ENCODE results near the gene EHBP1. TPM values are rescaled to one million over a fixed set of nuclear protein-coding genes. Genes with fewer than 3 reads are reported as not detected.

EHBP1 gene
- total RNA-seq, 2 experiments from 2014 or later, result 22.7 to 29.5 TPM

GRCh38 chr2:62675062-62675461 is 30.5 kb upstream of the EHBP1 start:
- no peak overlapping the region for H3K4me3 Mint-ChIP-seq
- H3K9me3 Mint-ChIP-seq (ENCODE audit: low read depth), result no peaks in the 10 kb centered on the region
- DNase-seq (no peak), ATAC-seq (no peak)
- CTCF ChIA-PET, result no interaction called here
- peaks cover 14% of the 10 kb centered on the region for H3K27me3 Mint-ChIP-seq
- H3K36me3 Mint-ChIP-seq, result no peaks in the 10 kb centered on the region
- H3K27ac Mint-ChIP-seq, result no peak overlapping the region
- H3K4me1 Mint-ChIP-seq, result no peaks in the 10 kb centered on the region

- H3K27me3 Mint-ChIP-seq, result peaks cover 46% of the 10 kb centered on the region
- H3K36me3 Mint-ChIP-seq, result no peaks in the 10 kb centered on the region
- no peaks in the 10 kb centered on the region for H3K9me3 Mint-ChIP-seq (ENCODE audit: low read depth)
- ATAC-seq, result no peak
- H3K4me3 Mint-ChIP-seq, result no peak overlapping the region
- no peak for DNase-seq
- CTCF ChIA-PET, result no interaction called here
- H3K27ac Mint-ChIP-seq, result no peak overlapping the region
- no peaks in the 10 kb centered on the region for H3K4me1 Mint-ChIP-seq
These were observed 20.3 kb upstream of the EHBP1 start for GRCh38 chr2:62685256-62685655.

DNA sequence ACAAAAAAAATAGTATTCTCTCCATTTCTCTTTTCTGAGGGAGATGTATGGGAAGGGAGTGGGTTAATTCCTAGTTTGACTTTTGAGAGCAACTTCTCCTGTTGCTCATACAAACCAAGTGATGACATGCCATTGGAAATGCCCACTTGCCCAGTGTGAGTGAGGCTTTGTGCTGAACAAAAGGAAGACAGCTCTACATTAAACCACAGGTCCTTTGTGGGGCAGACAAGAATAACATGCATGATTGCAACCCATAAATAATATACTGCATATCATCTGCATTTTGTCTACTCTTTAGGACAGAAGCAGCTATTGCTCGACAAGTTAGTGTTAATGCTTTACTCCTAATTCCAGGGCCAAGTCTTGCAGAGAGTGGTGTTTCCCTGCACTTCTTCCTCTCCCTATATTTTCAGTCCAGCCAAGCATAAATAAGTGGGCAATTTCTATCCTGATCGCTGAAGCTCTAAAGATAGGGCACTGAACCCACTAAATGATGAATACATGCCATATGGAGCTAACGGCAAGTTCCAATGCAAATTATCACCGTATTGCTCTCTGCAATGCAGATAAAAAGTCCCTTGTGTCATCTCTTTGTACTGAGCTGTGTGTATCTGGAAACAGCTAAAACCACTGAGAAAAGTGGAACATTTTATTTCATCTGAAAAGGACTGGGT is 19.4 kb upstream of the EHBP1 start:
- Mint-ChIP-seq H3K9me3 (ENCODE audit: low read depth) (no peaks in the 10 kb centered on the region), H3K4me3 (no peak overlapping the region), H3K36me3 (no peaks in the 10 kb centered on the region), H3K4me1 (no peaks in the 10 kb centered on the region), H3K27me3 (peaks cover 47% of the 10 kb centered on the region), H3K27ac (no peak overlapping the region)
- CTCF ChIA-PET, result no interaction called here
- DNase-seq (no peak), ATAC-seq (no peak)

- Mint-ChIP-seq H3K4me3 (no peak overlapping the region), H3K36me3 (no peaks in the 10 kb centered on the region), H3K9me3 (ENCODE audit: low read depth) (no peaks in the 10 kb centered on the region), H3K4me1 (no peaks in the 10 kb centered on the region), H3K27me3 (peaks cover 51% of the 10 kb centered on the region), H3K27ac (no peak overlapping the region)
- DNase-seq (no peak), ATAC-seq (no peak)
- CTCF ChIA-PET, result no interaction called here
These were observed 17.9 kb upstream of the EHBP1 start for GRCh38 chr2:62687636-62688035.

DNA sequence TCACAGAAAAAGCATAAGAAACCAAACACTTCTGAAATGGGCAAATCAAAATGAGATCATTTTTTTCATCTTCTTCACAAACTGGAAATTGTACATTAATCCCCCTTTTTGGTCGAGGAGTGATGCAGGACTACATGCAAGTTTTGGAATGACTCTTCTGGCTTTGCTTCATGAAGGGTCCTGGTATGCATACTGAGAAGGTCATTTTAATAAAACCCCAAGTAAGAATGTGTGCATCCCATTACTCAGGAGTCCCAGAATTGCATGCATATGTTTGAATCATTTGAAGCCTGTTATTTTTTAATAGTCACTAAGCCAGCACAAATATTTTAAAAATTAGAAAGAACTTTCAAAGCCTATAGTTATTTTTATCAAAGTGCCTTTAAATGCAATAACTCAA is 16.7 kb upstream of the EHBP1 start:
- Mint-ChIP-seq H3K4me1 (no peaks in the 10 kb centered on the region), H3K9me3 (ENCODE audit: low read depth) (no peaks in the 10 kb centered on the region), H3K27me3 (peaks cover 58% of the 10 kb centered on the region), H3K27ac (no peak overlapping the region), H3K4me3 (no peak overlapping the region), H3K36me3 (no peaks in the 10 kb centered on the region)
- CTCF ChIA-PET, result no interaction called here
- ATAC-seq (no peak), DNase-seq (no peak)

DNA sequence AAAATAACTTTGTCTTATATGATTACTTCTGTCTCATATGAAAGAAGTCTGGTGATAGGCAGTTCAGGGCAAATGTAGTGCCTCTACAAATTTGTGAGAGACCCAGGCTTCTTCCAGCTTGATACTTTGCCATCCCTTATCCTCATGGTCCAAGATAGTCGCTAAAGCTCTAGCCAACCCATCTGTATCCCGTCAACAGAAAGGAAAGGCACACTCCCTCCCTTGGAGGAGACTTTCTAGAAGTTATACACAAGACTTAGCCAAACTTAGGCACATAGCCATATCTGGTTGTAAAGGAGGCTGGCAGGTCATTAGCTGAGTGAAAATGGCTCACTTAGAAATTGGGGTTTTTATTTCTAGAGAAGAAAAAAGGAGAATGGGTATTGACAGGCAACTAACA is 14.3 kb upstream of the EHBP1 start:
- no peak overlapping the region for H3K27ac Mint-ChIP-seq
- peaks cover 55% of the 10 kb centered on the region for H3K27me3 Mint-ChIP-seq
- H3K9me3 Mint-ChIP-seq (ENCODE audit: low read depth), result no peaks in the 10 kb centered on the region
- peaks cover 1% of the 10 kb centered on the region for H3K36me3 Mint-ChIP-seq
- no peaks in the 10 kb centered on the region for H3K4me1 Mint-ChIP-seq
- H3K4me3 Mint-ChIP-seq, result no peak overlapping the region
- ATAC-seq, result no peak
- DNase-seq, result no peak
- CTCF ChIA-PET, result no interaction called here

DNA sequence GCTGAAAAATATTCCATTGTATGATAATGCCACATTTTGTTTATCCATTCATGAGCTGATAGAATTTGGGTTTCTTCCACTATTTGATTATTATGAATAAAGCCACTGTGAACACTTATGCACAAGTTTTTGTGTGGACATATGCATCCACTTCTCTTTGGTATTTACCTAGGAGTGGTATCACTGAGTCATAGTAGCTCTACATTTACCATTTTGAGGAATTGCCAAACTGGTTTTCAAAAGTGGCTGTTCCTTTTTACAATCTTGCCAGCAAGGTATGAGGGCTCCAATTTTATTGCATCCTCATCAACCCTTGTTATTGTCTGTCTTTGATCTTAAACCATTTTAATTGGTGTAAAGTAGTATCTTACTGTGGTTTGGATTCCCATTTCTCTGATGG is 13.3 kb upstream of the EHBP1 start:
- peaks cover 55% of the 10 kb centered on the region for H3K27me3 Mint-ChIP-seq
- no peak overlapping the region for H3K27ac Mint-ChIP-seq
- H3K36me3 Mint-ChIP-seq, result peaks cover 1% of the 10 kb centered on the region
- ATAC-seq (no peak), DNase-seq (no peak)
- H3K4me3 Mint-ChIP-seq, result no peak overlapping the region
- CTCF ChIA-PET, result no interaction called here
- no peaks in the 10 kb centered on the region for H3K9me3 Mint-ChIP-seq (ENCODE audit: low read depth)
- H3K4me1 Mint-ChIP-seq, result no peaks in the 10 kb centered on the region

DNA sequence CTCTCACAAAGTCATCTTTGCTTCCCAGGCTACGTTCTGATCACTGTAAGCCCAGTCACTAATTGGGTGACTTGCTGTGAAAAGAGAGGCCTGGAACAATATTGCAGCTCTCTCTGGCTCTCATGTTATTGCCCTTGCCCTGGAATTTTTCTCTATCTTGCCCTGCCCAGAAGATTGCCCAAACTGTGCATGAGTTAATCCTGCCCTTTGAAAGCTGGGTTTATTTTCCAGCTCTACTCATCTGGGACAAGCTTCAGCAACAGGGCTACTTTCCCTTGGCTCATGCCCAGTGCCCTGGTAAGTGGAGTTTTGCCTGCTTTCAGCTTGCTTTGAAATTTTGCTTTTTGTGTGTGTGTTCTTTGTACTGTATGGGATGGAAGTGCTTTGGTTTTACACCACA is 6.9 kb upstream of the EHBP1 start:
- CTCF ChIA-PET, result interaction anchor here (1.5 kb wide), 1 partner anchor 9 kb away, joined by 3 read pairs; no protein-coding TSS in a partner anchor
- no peak overlapping the region for H3K4me3 Mint-ChIP-seq
- no peak overlapping the region for H3K27ac Mint-ChIP-seq
- peaks cover 1% of the 10 kb centered on the region for H3K36me3 Mint-ChIP-seq
- H3K27me3 Mint-ChIP-seq, result peaks cover 20% of the 10 kb centered on the region
- H3K9me3 Mint-ChIP-seq (ENCODE audit: low read depth), result no peaks in the 10 kb centered on the region
- DNase-seq (no peak), ATAC-seq (no peak)
- no peaks in the 10 kb centered on the region for H3K4me1 Mint-ChIP-seq

GRCh38 chr2:62704654-62705006 is 883 bp upstream of the EHBP1 start:
- H3K27me3 Mint-ChIP-seq, result peaks cover 5% of the 10 kb centered on the region
- peak overlapping the region; percentile 80 for H3K27ac Mint-ChIP-seq
- H3K9me3 Mint-ChIP-seq (ENCODE audit: low read depth), result peaks cover 6% of the 10 kb centered on the region
- H3K4me1 Mint-ChIP-seq, result peaks cover 29% of the 10 kb centered on the region
- H3K4me3 Mint-ChIP-seq, result peak overlapping the region; percentile 83
- DNase-seq (no peak), ATAC-seq (no peak)
- CTCF ChIA-PET, result interaction anchor here (1.5 kb wide), 1 partner anchor 248 kb away, joined by 3 read pairs; no protein-coding TSS in a partner anchor
- peaks cover 15% of the 10 kb centered on the region for H3K36me3 Mint-ChIP-seq

DNA sequence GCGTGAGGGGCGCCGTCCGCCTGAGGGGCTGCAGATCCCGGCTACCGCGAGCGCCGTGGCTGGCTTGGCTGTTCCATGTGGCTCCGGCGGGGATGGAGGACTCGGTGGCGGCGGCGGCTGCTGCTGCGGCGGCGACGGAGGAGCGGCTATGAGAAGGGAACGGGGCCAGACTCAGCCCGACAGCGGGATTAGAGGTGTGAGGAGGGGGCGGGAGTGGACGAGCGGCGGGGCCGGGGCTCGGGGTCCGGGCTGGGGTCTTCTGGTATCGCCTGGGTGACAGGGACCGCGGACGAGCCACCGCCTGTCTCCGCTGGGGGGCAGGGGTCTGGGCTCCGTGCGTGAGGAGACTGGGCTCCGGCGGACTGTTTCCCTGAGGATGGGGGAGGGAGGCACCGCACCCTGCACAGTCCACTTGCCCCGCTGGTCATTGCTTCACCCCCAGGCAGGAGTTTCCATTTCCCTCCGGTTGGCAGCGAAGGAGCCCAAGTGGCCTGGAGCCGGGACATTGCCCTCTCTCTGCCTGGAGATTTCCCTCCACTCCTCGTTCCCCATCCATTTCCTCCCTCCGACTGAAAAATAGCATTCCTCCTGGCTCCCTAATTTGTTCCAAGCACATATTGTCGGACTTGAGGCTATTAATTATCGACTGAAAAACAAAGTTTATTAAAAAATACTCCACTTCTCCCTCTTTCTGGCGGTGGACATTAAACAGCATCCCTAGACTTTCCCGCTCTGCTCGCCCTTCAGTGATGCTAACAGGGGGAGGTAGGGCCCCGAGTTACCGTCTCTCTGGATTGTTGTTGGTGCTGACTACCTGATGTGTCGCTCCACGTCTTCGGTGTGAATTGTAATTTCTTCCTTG is 577 bp downstream of the EHBP1 start:
- no peak for ATAC-seq
- CTCF ChIA-PET, result interaction anchor here (1.5 kb wide), 1 partner anchor 249 kb away, joined by 3 read pairs; no protein-coding TSS in a partner anchor
- DNase-seq, result peak; percentile 53

DNA sequence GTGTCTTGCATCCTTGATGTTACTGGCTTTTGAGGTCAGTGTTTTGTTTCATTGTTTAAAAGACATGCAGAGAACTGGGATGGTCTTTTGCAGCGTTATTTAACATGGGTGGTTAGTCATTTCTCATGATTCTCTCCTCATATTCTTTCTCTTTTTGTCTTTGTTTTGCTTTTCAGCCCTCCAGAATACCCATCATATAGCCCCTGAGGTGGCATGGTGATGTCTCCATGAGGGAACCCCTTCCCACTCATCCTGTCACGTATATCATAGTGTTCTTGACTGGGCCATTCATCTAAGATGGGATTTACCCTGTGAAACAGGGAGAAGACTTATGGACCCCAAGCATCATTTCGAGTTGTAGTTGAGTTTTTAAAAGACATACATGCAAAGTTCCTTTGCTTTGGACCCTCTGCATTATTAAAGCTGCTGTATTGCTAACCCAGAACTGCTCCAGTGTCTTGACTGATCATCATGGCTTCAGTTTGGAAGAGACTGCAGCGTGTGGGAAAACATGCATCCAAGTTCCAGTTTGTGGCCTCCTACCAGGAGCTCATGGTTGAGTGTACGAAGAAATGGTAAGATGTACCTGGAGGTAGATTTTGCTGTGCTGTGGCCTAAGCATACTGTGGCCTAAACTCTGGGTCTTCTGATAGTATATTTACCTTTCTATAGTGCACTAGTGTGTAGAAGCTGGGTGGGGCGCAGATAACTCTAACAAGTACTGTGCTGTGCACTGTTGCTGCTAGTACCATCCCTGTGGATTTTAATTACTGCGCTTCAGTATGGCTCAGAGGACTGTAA is 1.4 kb downstream of the EHBP1 start:
- H3K36me3 Mint-ChIP-seq, result peaks cover 19% of the 10 kb centered on the region
- no peak for DNase-seq
- H3K4me1 Mint-ChIP-seq, result peaks cover 29% of the 10 kb centered on the region
- CTCF ChIA-PET, result no interaction called here
- H3K4me3 Mint-ChIP-seq, result peak overlapping the region; percentile 83
- no peak for ATAC-seq
- H3K27ac Mint-ChIP-seq, result peak overlapping the region; percentile 80
- H3K9me3 Mint-ChIP-seq (ENCODE audit: low read depth), result peaks cover 6% of the 10 kb centered on the region
- peaks cover 2% of the 10 kb centered on the region for H3K27me3 Mint-ChIP-seq

More for the DNA sequence above, 577 bp downstream of the EHBP1 start:
- peaks cover 19% of the 10 kb centered on the region for H3K36me3 Mint-ChIP-seq
- peak overlapping the region; percentile 80 for H3K27ac Mint-ChIP-seq
- H3K9me3 Mint-ChIP-seq (ENCODE audit: low read depth), result peaks cover 6% of the 10 kb centered on the region
- peaks cover 5% of the 10 kb centered on the region for H3K27me3 Mint-ChIP-seq
- peak overlapping the region; percentile 83 for H3K4me3 Mint-ChIP-seq
- peaks cover 29% of the 10 kb centered on the region for H3K4me1 Mint-ChIP-seq

DNA sequence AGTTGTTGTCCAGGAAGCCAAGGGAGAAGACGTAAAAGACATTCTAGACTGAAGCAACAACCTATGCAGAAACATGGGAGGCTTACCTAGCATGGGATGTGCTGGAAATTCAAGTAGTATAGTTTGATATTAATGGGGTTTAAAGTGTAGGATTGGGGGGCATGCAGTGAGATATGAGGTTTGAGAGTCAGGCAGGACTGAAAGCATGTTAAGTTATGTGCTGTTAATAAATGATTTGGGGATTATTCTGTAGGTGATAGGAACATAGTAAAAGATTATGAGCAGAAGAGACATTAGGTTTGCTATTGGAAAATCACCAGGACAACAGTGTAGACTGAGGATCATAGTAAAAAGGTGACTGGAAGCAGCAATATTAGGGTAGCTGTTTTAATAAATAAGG is 3.2 kb downstream of the EHBP1 start:
- Mint-ChIP-seq H3K27me3 (no peaks in the 10 kb centered on the region), H3K4me3 (no peak overlapping the region), H3K4me1 (peaks cover 29% of the 10 kb centered on the region), H3K9me3 (ENCODE audit: low read depth) (peaks cover 6% of the 10 kb centered on the region), H3K36me3 (peaks cover 19% of the 10 kb centered on the region), H3K27ac (no peak overlapping the region)
- DNase-seq, result no peak
- CTCF ChIA-PET, result interaction anchor here (1.2 kb wide), 1 partner anchor 10 kb away, joined by 3 read pairs; no protein-coding TSS in a partner anchor
- ATAC-seq, result no peak

- no peak overlapping the region for H3K4me3 Mint-ChIP-seq
- peaks cover 14% of the 10 kb centered on the region for H3K4me1 Mint-ChIP-seq
- no peak for DNase-seq
- H3K9me3 Mint-ChIP-seq (ENCODE audit: low read depth), result peaks cover 6% of the 10 kb centered on the region
- H3K27ac Mint-ChIP-seq, result no peak overlapping the region
- H3K27me3 Mint-ChIP-seq, result no peaks in the 10 kb centered on the region
- ATAC-seq, result no peak
- H3K36me3 Mint-ChIP-seq, result peaks cover 37% of the 10 kb centered on the region
- CTCF ChIA-PET, result no interaction called here
These were observed 6.5 kb downstream of the EHBP1 start for GRCh38 chr2:62711832-62712494.
